Parathyroid adenoma (tissue), 2 donors: ENCODE measurements around the gene FAP.

Experiments
- H2AFZ ChIP-seq: fragments of 300-600 bp; sonication (generic); one replicate; pipeline ENCODE4 v1.7.0; 2017; ENCODE audit warnings: antibody characterized with exemption, mild to moderate bottlenecking
- H3K27ac ChIP-seq: fragments of 300-600 bp; sonication (generic); one replicate; pipeline ENCODE4 v1.7.0; 2017
- H3K27me3 ChIP-seq: fragments of 300-600 bp; sonication (generic); one replicate; pipeline ENCODE4 v1.7.0; 2017; ENCODE audit warnings: low read length; ENCODE audit not compliant: control insufficient read depth, insufficient read depth
- H3K36me3 ChIP-seq: fragments of 300-600 bp; sonication (generic); one replicate; pipeline ENCODE4 v1.7.0; 2017; ENCODE audit warnings: low read length; ENCODE audit not compliant: control insufficient read depth, insufficient read depth
- H3K4me1 ChIP-seq: fragments of 300-600 bp; sonication (generic); one replicate; pipeline ENCODE4 v1.7.0; 2017; ENCODE audit warnings: control low read depth
- H3K4me2 ChIP-seq: fragments of 300-600 bp; sonication (generic); one replicate; pipeline ENCODE4 v1.7.0; 2017; ENCODE audit warnings: low read length
- H3K4me3 ChIP-seq: fragments of 300-600 bp; sonication (generic); one replicate; pipeline ENCODE4 v1.7.0; 2017; ENCODE audit warnings: low read depth, low read length
- H3K79me2 ChIP-seq: fragments of 300-600 bp; sonication (generic); one replicate; pipeline ENCODE4 v1.7.0; 2017; ENCODE audit warnings: control low read depth
- H3K9ac ChIP-seq: fragments of 300-600 bp; sonication (generic); one replicate; pipeline ENCODE4 v1.7.0; 2017; ENCODE audit warnings: mild to moderate bottlenecking
- H3K9me3 ChIP-seq: fragments of 300-600 bp; sonication (generic); one replicate; pipeline ENCODE4 v1.7.0; 2017; ENCODE audit warnings: low read length; ENCODE audit not compliant: control insufficient read depth
- TF ChIP-seq, protein P1 (sequence below): fragments of 300-600 bp; sonication (generic); IDR thresholded peaks from one replicate; pipeline ENCODE4 v1.7.0; 2017; ENCODE audit warnings: antibody characterized with exemption, mild to moderate bottlenecking
- donor health status: primary hyperparathyroidism.

Gene FAP

DNA sequence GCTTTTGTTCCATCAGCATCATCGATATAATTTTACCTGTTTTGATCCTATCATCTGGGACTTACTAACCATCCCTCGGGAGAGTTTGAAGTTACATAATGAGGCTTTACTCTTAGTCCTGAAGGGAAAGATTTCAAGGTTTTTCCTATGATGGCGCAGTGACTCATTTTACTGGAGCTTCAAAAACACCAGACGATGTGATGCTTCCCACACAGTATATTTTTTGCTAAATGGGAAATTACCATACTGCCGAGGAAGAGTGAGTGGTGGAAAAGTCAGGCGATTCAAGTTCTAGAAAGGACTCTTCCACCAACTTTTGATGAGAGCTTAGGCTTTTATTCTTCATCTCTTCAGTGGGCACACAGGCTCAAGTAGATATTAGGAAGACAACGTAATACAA, 46.6 kb downstream of the FAP start:
- H3K9me3 ChIP-seq, result no peaks in the 10 kb centered on the region
- no peaks in the 10 kb centered on the region for H3K27me3 ChIP-seq
- H3K4me3 ChIP-seq, result no peak overlapping the region
- H3K4me1 ChIP-seq, result no peaks in the 10 kb centered on the region
- H3K4me2 ChIP-seq, result no peak overlapping the region
- H3K79me2 ChIP-seq, result no peaks in the 10 kb centered on the region
- TF ChIP-seq, protein P1, sequence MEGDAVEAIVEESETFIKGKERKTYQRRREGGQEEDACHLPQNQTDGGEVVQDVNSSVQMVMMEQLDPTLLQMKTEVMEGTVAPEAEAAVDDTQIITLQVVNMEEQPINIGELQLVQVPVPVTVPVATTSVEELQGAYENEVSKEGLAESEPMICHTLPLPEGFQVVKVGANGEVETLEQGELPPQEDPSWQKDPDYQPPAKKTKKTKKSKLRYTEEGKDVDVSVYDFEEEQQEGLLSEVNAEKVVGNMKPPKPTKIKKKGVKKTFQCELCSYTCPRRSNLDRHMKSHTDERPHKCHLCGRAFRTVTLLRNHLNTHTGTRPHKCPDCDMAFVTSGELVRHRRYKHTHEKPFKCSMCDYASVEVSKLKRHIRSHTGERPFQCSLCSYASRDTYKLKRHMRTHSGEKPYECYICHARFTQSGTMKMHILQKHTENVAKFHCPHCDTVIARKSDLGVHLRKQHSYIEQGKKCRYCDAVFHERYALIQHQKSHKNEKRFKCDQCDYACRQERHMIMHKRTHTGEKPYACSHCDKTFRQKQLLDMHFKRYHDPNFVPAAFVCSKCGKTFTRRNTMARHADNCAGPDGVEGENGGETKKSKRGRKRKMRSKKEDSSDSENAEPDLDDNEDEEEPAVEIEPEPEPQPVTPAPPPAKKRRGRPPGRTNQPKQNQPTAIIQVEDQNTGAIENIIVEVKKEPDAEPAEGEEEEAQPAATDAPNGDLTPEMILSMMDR, result no peak
- no peak overlapping the region for H3K27ac ChIP-seq
- no peak overlapping the region for H3K9ac ChIP-seq
- H2AFZ ChIP-seq, result no peak overlapping the region
- no peaks in the 10 kb centered on the region for H3K36me3 ChIP-seq

DNA sequence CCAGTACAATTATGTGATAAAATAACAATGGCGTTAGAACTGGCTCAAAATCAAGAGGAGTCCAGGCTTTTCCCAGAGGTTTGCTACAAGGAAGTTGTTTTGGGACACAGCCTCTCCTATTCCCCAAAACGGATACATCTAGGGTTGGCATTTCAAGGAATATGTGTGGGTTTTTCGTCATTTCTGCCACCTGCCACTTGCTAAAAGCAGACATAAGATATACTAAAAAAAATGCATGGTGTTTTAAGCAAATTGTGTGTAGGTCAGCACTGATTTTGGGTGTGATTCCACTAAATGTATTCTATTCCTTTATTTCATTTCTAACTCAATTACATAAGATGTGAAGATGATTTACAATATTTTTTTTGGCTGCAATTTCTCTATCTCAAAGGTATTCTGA, 54.8 kb downstream of the FAP start:
- Histone ChIP-seq H3K27me3 (no peaks in the 10 kb centered on the region), H3K27ac (no peak overlapping the region), H3K36me3 (no peaks in the 10 kb centered on the region), H3K79me2 (no peaks in the 10 kb centered on the region), H3K9me3 (no peaks in the 10 kb centered on the region), H3K9ac (no peak overlapping the region), H3K4me1 (no peaks in the 10 kb centered on the region), H3K4me3 (no peak overlapping the region), H3K4me2 (no peak overlapping the region), H2AFZ (no peak overlapping the region)
- TF ChIP-seq, protein P1, result no peak

DNA sequence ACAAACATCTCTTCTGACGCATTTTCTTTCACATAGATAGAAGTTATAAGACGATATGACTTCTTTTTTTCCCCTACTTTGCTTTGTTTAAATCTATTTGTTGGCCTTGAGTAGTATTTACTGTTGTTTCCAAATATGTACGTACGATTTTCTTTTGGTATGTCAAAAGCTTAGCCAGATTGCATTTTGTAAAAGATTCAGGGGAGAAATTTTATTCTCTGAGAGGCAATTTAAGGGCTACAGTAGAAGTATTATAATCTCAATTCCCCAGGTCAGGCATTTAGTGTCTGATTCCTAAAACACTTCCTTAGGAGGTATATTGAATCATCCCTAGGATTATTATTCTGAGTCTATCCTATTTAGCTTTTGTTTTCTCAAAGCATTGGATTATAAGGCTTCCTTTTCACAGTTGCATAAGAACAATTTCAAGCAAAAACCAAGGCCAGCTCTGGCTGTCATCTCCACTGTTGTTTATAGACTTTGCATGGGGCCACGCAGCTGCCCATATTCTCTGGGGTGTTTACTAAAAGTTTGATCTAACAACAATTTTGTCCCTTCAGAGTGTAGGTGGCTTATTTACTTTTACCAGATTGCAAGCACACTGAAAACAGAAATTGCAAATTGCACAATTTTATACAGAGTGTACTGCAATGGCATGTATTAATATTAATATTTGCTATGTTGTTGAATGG, 57.6 kb downstream of the FAP start:
- no peak overlapping the region for H3K9ac ChIP-seq
- no peak overlapping the region for H2AFZ ChIP-seq
- no peak overlapping the region for H3K4me3 ChIP-seq

DNA sequence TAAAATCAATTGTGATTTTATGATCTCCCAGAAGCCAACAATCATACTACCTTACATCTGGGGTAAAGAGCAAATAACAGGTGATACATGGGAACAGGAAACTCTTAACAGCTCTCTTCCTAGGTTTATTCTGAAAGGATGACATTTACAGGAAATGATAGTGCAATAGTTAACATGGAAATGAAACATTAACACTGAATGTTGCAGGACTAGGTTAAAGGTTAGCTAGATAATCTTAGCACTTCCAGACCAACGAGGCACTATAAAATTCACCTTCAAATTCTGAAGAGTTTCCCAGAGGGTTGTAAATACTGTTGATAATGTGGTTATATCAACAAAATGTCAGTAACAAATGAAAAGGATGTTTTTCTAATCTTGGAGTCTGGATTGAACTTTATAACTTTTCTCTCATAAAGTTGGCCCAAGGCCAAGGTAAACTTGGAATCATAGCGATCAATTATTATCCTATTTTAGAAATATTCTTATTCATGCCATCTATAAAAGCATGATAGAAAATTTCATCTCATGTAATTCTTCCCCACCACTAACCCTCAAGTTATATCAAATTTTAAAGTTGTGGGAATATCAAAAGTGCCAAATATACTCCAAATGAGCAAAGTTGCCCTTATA, 58.3 kb downstream of the FAP start:
- H3K4me1 ChIP-seq, result no peaks in the 10 kb centered on the region

More for the DNA sequence above, 57.6 kb downstream of the FAP start:
- H3K79me2 ChIP-seq, result no peaks in the 10 kb centered on the region
- no peaks in the 10 kb centered on the region for H3K27me3 ChIP-seq
- no peak overlapping the region for H3K4me2 ChIP-seq
- TF ChIP-seq, protein P1, result no peak
- H3K9me3 ChIP-seq, result no peaks in the 10 kb centered on the region
- no peaks in the 10 kb centered on the region for H3K36me3 ChIP-seq
- no peak overlapping the region for H3K27ac ChIP-seq
- no peaks in the 10 kb centered on the region for H3K4me1 ChIP-seq

More for the DNA sequence above, 58.3 kb downstream of the FAP start:
- Histone ChIP-seq H2AFZ (no peak overlapping the region), H3K27ac (no peak overlapping the region), H3K4me2 (no peak overlapping the region), H3K36me3 (no peaks in the 10 kb centered on the region), H3K4me3 (no peak overlapping the region), H3K27me3 (no peaks in the 10 kb centered on the region), H3K79me2 (no peaks in the 10 kb centered on the region), H3K9me3 (no peaks in the 10 kb centered on the region), H3K9ac (no peak overlapping the region)
- TF ChIP-seq, protein P1, result no peak
